Breast epithelium (tissue), 4 donors: ENCODE results near the gene TMCO5A. TPM values are rescaled to one million over a fixed set of nuclear protein-coding genes. Genes with fewer than 3 reads are reported as not detected.

Experiments
- DNase-seq, 2 donors: peaks; one replicate each; pipeline ENCODE4 v3.0.0-alpha.2; 2019; ENCODE audit warnings: low spot score in 2 of 2
- H3K27ac ChIP-seq, 2 donors: fragments of 200-600 bp; sonication (generic) in 1 of 2; one replicate each; pipeline ENCODE4 v1.5.1; 2016 to 2019; ENCODE audit warnings: mild to moderate bottlenecking in 1 of 2
- H3K27me3 ChIP-seq, 2 donors: fragments of 200-600 bp; sonication (generic) in 1 of 2; one replicate each; pipeline versions ENCODE4 v1.5.1 to v1.6.0; 2017 to 2019; ENCODE audit warnings: control low read depth in 1 of 2, mild to moderate bottlenecking in 1 of 2
- H3K36me3 ChIP-seq: fragments of 200-600 bp; one replicate; pipeline ENCODE4 v1.5.1; 2019
- H3K4me1 ChIP-seq, 2 donors: fragments of 200-600 bp; sonication (generic); one replicate each; pipeline ENCODE4 v1.5.1; 2016 to 2019; ENCODE audit warnings: control low read depth in 1 of 2
- H3K4me3 ChIP-seq, 3 donors: fragments of 200-600 bp; sonication (generic); 1 replicate in 2 of 3; 2 replicates in 1 of 3; pipeline ENCODE4 v1.5.1; 2016 to 2019; ENCODE audit warnings: mild to moderate bottlenecking in 3 of 3, moderate library complexity in 2 of 3
- H3K9me3 ChIP-seq, 2 donors: fragments of 200-600 bp; sonication (generic) in 1 of 2; one replicate each; pipeline ENCODE4 v1.5.1; 2016 to 2019; ENCODE audit warnings: control low read depth in 1 of 2
- POLR2A ChIP-seq: fragments of 450-650 bp; IDR thresholded peaks from one replicate; pipeline ENCODE4 v1.6.1; 2016; ENCODE audit warnings: antibody characterized with exemption, mild to moderate bottlenecking, moderate library complexity
- POLR2AphosphoS5 ChIP-seq, 3 donors: sonication (generic); formaldehyde crosslinking; IDR thresholded peaks; one replicate each; pipeline ENCODE4 v1.6.1; 2017; ENCODE audit warnings: antibody characterized with exemption in 3 of 3
- intact Hi-C: fragments of 100-400 bp; cut with DNase I; formaldehyde crosslinking; loops from one replicate; pipeline ENCODE4 v1.15.1; 2023; ENCODE audit warnings: low total_unique reads
- total RNA-seq, 3 donors: library from RNA; depleted of rRNA; stranded (reverse); fragments of >200 nt; gene quantifications; one replicate each; pipeline ENCODE4 v1.1.0, GENCODE V29; 2016
- TF ChIP-seq, protein P1 (sequence below), 3 donors: fragments of 450-650 bp; IDR thresholded peaks; one replicate each; pipeline ENCODE4 v1.5.1; 2016 to 2017; ENCODE audit warnings: antibody characterized with exemption in 3 of 3, mild to moderate bottlenecking in 3 of 3, moderate library complexity in 3 of 3

Gene TMCO5A
- total RNA-seq, 3 donors from 2014 or later = not detected

DNA sequence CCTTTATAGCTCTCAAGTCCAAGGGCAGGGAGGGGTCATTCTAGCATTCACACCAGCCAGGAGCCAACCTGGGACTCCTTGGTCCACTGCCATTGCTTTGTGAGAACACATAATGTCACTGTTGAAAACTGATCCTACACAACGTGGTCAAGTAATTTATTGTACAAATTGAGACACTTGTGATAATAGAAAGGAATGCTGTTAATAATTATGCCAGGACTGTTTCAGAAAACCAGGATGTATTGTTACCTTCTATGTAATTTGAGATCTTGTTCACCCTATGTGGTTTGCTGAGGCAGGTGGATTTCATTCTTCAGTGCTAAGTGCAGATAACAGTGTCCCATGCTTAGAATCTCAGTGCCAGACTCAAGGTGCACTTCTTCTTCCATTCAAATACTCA, 33.3 kb downstream of the TMCO5A start:
- H3K27ac ChIP-seq = no peak overlapping the region
- H3K4me3 ChIP-seq = no peak overlapping the region
- H3K36me3 ChIP-seq = no peaks in the 10 kb centered on the region
- no peak for DNase-seq
- H3K9me3 ChIP-seq = no peaks in the 10 kb centered on the region
- intact Hi-C loops = no loop called here
- no peaks in the 10 kb centered on the region for H3K4me1 ChIP-seq
- TF ChIP-seq, protein P1, sequence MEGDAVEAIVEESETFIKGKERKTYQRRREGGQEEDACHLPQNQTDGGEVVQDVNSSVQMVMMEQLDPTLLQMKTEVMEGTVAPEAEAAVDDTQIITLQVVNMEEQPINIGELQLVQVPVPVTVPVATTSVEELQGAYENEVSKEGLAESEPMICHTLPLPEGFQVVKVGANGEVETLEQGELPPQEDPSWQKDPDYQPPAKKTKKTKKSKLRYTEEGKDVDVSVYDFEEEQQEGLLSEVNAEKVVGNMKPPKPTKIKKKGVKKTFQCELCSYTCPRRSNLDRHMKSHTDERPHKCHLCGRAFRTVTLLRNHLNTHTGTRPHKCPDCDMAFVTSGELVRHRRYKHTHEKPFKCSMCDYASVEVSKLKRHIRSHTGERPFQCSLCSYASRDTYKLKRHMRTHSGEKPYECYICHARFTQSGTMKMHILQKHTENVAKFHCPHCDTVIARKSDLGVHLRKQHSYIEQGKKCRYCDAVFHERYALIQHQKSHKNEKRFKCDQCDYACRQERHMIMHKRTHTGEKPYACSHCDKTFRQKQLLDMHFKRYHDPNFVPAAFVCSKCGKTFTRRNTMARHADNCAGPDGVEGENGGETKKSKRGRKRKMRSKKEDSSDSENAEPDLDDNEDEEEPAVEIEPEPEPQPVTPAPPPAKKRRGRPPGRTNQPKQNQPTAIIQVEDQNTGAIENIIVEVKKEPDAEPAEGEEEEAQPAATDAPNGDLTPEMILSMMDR (IDR thresholded peaks at IDR 0.05) = no peak
- no peak for TF ChIP-seq POLR2A
- TF ChIP-seq POLR2AphosphoS5 (IDR thresholded peaks at IDR 0.05) = no peak
- no peaks in the 10 kb centered on the region for H3K27me3 ChIP-seq

DNA sequence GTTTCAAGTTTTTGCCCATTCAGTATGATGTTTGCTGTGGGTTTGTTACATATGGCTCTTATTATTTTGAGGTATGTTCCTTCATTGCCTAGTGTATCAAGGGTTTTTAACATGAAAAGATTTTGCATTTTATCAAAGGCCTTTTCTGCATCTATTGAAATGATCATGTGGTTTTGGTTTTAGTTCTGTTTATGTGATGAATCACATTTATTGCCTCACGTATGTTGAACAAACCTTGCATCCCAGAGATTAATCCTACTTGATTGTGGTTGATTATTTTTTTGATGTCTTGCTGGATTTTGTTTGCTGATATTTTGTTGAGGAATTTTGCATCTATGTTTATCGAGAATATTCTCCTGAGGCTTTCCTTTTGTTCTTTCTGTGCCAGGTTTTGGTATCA, 39.4 kb downstream of the TMCO5A start:
- H3K4me3 ChIP-seq = no peak overlapping the region
- no peaks in the 10 kb centered on the region for H3K27me3 ChIP-seq
- H3K9me3 ChIP-seq = no peaks in the 10 kb centered on the region
- TF ChIP-seq, protein P1 (IDR thresholded peaks at IDR 0.05) = no peak
- TF ChIP-seq POLR2AphosphoS5 (IDR thresholded peaks at IDR 0.05) (no peak), POLR2A (no peak)
- no peaks in the 10 kb centered on the region for H3K4me1 ChIP-seq
- H3K27ac ChIP-seq = no peak overlapping the region
- H3K36me3 ChIP-seq = no peaks in the 10 kb centered on the region
- DNase-seq = no peak
- intact Hi-C loops = no loop called here

DNA sequence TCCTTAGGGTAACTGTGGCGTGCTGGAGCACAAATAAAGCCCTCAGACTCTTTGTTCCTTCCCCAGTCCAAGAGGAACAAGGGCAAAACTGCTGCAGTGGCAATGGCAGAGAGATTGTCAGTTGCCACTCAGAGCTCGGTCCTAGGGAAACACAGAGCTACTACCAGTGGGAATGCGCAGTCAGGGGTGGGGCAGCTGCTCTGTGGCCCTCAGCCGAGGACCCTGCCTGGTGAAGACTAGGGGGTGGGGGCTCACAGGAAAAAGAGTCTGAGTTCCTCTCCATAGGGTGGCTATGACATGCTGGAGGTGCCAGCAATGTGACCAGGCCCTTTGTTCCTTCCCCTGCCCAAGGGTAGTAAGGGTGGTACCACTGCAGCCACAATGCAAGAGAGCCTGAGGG, 43.8 kb downstream of the TMCO5A start:
- Histone ChIP-seq H3K27me3 (no peaks in the 10 kb centered on the region), H3K27ac (no peak overlapping the region), H3K4me3 (no peak overlapping the region), H3K9me3 (no peaks in the 10 kb centered on the region), H3K4me1 (no peaks in the 10 kb centered on the region), H3K36me3 (no peaks in the 10 kb centered on the region)
- DNase-seq = no peak
- intact Hi-C loops = no loop called here
- TF ChIP-seq, protein P1 (IDR thresholded peaks at IDR 0.05) = no peak
- TF ChIP-seq POLR2AphosphoS5 (IDR thresholded peaks at IDR 0.05) (no peak), POLR2A (no peak)

DNA sequence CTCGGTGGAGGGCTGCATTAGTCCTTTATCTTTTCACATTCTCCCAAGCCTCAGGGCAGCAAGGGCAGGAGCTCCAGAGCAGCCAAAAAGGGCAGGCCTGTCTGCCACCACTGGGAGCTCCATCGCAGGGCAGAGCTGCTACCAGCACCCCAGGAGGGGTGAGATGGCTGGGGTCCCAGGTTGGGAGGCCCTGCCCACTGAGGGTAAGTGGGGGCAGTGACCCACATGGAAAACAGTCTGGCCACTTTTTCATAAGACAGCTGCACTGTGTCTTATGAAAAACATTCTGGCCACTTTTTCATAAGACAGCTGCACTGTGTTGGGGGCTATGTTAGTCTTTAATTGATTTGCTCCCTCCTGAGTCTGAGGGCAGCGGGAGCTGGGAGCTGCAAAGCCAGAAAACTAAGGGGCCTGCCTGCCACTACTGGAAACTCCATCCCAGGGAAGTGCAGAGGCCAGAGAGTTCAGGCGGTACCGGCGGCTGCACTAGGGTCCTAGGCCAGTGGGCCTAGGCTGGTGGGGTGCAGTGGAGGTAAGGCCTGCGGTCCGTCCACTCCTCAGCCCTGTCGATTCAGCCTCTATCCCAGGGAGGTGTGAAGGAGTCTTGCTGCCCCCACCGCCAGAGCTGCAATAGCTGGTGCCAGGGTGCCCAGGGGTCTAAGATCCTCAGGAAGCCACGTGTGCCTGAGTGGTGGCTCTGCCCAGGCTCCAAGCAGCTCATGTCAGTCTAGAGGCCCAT, 45.4 kb downstream of the TMCO5A start:
- Histone ChIP-seq H3K4me3 (no peak overlapping the region), H3K27ac (no peak overlapping the region), H3K27me3 (no peaks in the 10 kb centered on the region), H3K4me1 (no peaks in the 10 kb centered on the region), H3K9me3 (no peaks in the 10 kb centered on the region), H3K36me3 (no peaks in the 10 kb centered on the region)
- intact Hi-C loops = no loop called here
- no peak for TF ChIP-seq POLR2AphosphoS5 (IDR thresholded peaks at IDR 0.05)
- no peak for TF ChIP-seq POLR2A
- TF ChIP-seq, protein P1 (IDR thresholded peaks at IDR 0.05) = no peak
- no peak for DNase-seq

DNA sequence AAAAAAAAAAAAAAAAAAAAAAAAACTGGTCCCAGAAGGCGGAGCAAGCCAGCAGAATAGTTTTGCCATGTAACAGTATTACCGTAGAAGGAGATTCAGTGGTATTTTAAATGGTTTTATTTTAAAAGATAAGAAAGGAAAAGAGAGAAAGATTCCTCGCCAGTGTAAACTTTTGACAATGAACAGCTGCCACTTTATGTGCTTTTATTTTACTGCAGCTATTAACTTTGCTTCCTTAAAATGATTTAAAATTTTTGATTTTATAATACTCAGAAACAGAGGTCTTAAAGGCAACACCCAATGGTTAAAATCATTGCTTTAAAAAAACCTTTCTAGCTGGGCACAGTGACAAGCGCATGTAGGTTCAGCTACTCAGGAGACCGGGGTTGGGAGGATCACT, 46.8 kb downstream of the TMCO5A start:
- intact Hi-C loops = no loop called here
- DNase-seq = no peak
- no peaks in the 10 kb centered on the region for H3K27me3 ChIP-seq
- no peak overlapping the region for H3K4me3 ChIP-seq
- H3K4me1 ChIP-seq = no peaks in the 10 kb centered on the region
- TF ChIP-seq POLR2A (no peak), POLR2AphosphoS5 (IDR thresholded peaks at IDR 0.05) (no peak)
- TF ChIP-seq, protein P1 (IDR thresholded peaks at IDR 0.05) = no peak
- H3K36me3 ChIP-seq = no peaks in the 10 kb centered on the region
- H3K9me3 ChIP-seq = no peaks in the 10 kb centered on the region
- no peak overlapping the region for H3K27ac ChIP-seq
